PC-3 (cell line): ENCODE results near the gene C10orf62. TPM values are rescaled to one million over a fixed set of nuclear protein-coding genes. Genes with fewer than 3 reads are reported as not detected.

Experiments used
- ATAC-seq: fragments of 200-7000 bp; cut with Tn5 transposase; 2 replicates; pipeline ENCODE4 v1.9.1; 2020; ENCODE audit warnings: mild to moderate bottlenecking, moderate library complexity
- BruUV-seq: library from RNA; stranded (reverse); fragments of 400-500 nt; replicated peaks from 2 replicates; lab custom pipeline; 2021; lab: Mats Ljungman, UMichigan
- CTCF ChIA-PET: fragments of 300-600 bp; sonication (Branson Sonifier 250); formaldehyde crosslinking; loops from one replicate; lab custom pipeline; 2022; ENCODE audit warnings: antibody characterized with exemption; lab: Charles Lee
- POLR2A ChIA-PET: fragments of 300-600 bp; sonication (Branson Sonifier 250); formaldehyde crosslinking; loops from one replicate; lab custom pipeline; 2022; ENCODE audit warnings: antibody characterized with exemption; ENCODE audit not compliant: unreplicated experiment; lab: Charles Lee
- DNase-seq: peaks from one replicate; pipeline ENCODE4 v3.0.0-alpha.2; 2015
- H2AFZ ChIP-seq: fragments of 300-600 bp; sonication (generic); 2 replicates; pipeline ENCODE4 v1.6.0; 2016; ENCODE audit warnings: antibody characterized with exemption, low read length
- H3F3A ChIP-seq: fragments of 300-600 bp; sonication (generic); one replicate; pipeline ENCODE4 v1.6.0; 2017; ENCODE audit warnings: antibody characterized with exemption, low read length, control low read depth, mild to moderate bottlenecking; ENCODE audit not compliant: unreplicated experiment
- H3K27ac ChIP-seq: fragments of 300-600 bp; sonication (generic); 2 replicates; pipeline ENCODE4 v1.5.1; 2016; ENCODE audit warnings: mild to moderate bottlenecking, low read length
- H3K27me3 ChIP-seq: fragments of 300-600 bp; sonication (generic); 2 replicates; pipeline ENCODE4 v1.6.1; 2016; ENCODE audit warnings: low read length, mixed read lengths
- H3K36me3 ChIP-seq: fragments of 300-600 bp; sonication (generic); 2 replicates; pipeline ENCODE4 v1.6.1; 2016; ENCODE audit warnings: low read depth, mixed run types, low read length, mixed read lengths
- H3K4me1 ChIP-seq: fragments of 300-600 bp; sonication (generic); 2 replicates; pipeline ENCODE4 v1.5.1; 2016; ENCODE audit warnings: low read length; ENCODE audit not compliant: insufficient read depth
- H3K4me2 ChIP-seq: fragments of 300-600 bp; sonication (generic); 2 replicates; pipeline ENCODE4 v1.6.0; 2016; ENCODE audit warnings: low read length
- H3K4me3 ChIP-seq: fragments of 300-600 bp; sonication (generic); 2 replicates; pipeline ENCODE4 v1.5.1; 2016; ENCODE audit warnings: mild to moderate bottlenecking, low read length, mixed read lengths
- H3K79me2 ChIP-seq: fragments of 300-600 bp; sonication (generic); 2 replicates; pipeline ENCODE4 v1.6.1; 2017; ENCODE audit warnings: low read length, mixed read lengths
- H3K9ac ChIP-seq: fragments of 300-600 bp; sonication (generic); 2 replicates; pipeline ENCODE4 v1.6.0; 2016; ENCODE audit warnings: mild to moderate bottlenecking, low read length
- H3K9me2 ChIP-seq: fragments of 300-600 bp; sonication (generic); replicated peaks from 2 replicates; pipeline ENCODE4 v1.6.1; 2016; ENCODE audit warnings: mixed run types, low read length, mixed read lengths
- H3K9me3 ChIP-seq: fragments of 300-600 bp; sonication (generic); 2 replicates; pipeline ENCODE4 v1.6.1; 2016; ENCODE audit warnings: low read length, mixed read lengths
- H4K20me1 ChIP-seq: fragments of 300-600 bp; sonication (generic); 2 replicates; pipeline ENCODE4 v1.6.1; 2016; ENCODE audit warnings: low read length, mixed read lengths
- EZH2 ChIP-seq: fragments of 300-600 bp; sonication (generic); IDR thresholded peaks from one replicate; pipeline ENCODE4 v1.6.1; 2017; ENCODE audit warnings: antibody characterized with exemption, mild to moderate bottlenecking, low read length; ENCODE audit not compliant: unreplicated experiment
- EZH2phosphoT487 ChIP-seq: fragments of 300-600 bp; sonication (generic); IDR thresholded peaks from 2 replicates; pipeline ENCODE4 v1.6.1; 2018; ENCODE audit warnings: mild to moderate bottlenecking, antibody characterized with exemption, low read length, borderline replicate concordance
- intact Hi-C: fragments of 100-400 bp; cut with micrococcal nuclease; formaldehyde crosslinking; loops from 2 replicates; pipeline ENCODE4 v1.9.0; 2023
- total RNA-seq: library from RNA; depleted of rRNA; stranded (reverse); fragments of >200 nt; gene quantifications from 2 replicates; pipeline ENCODE4 v1.2.3, GENCODE V29; 2014
- TF ChIP-seq, protein P1 (sequence below): fragments of 300-600 bp; sonication (generic); conservative IDR thresholded peaks from 2 replicates; pipeline ENCODE4 v1.5.1; 2017; ENCODE audit warnings: antibody characterized with exemption, low read depth, mild to moderate bottlenecking, low read length

Gene C10orf62
- total RNA-seq, 1 experiment from 2014 or later, result not detected

DNA sequence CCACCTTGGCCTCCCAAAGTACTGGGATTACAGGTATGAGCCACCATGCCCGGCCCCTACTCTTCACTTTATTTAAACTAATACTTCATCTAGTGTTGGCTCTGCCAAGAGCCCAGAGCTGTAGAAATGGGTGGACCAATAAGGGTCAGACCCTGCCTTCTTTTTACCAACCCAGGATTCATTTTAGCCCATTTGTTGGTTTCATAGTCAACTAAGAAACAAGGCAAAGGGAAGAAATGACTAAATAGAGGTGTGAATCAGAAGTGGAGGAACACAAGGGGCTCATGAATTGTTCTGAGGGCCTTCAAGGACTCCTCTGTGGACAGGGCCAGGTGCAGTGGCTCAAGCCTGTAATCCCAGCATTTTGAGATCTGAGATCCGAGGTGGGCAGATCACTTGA is 15.8 kb upstream of the C10orf62 start:
- Histone ChIP-seq H3K4me1 (peaks cover 41% of the 10 kb centered on the region), H3K27ac (no peak overlapping the region), H3K4me3 (no peak overlapping the region), H3F3A (peaks cover 4% of the 10 kb centered on the region), H3K79me2 (no peaks in the 10 kb centered on the region), H3K9me3 (no peaks in the 10 kb centered on the region), H3K4me2 (no peak overlapping the region), H3K36me3 (no peaks in the 10 kb centered on the region), H3K9ac (no peak overlapping the region), H4K20me1 (no peaks in the 10 kb centered on the region), H3K27me3 (no peaks in the 10 kb centered on the region), H3K9me2 (no peaks in the 10 kb centered on the region), H2AFZ (no peak overlapping the region)
- intact Hi-C loops, result loop anchor here (1.0 kb wide), 1 partner anchor 39 kb away; no protein-coding TSS in a partner anchor
- ATAC-seq, result no peak
- DNase-seq, result no peak
- TF ChIP-seq EZH2phosphoT487, result no peak
- no peak for TF ChIP-seq EZH2
- TF ChIP-seq, protein P1, sequence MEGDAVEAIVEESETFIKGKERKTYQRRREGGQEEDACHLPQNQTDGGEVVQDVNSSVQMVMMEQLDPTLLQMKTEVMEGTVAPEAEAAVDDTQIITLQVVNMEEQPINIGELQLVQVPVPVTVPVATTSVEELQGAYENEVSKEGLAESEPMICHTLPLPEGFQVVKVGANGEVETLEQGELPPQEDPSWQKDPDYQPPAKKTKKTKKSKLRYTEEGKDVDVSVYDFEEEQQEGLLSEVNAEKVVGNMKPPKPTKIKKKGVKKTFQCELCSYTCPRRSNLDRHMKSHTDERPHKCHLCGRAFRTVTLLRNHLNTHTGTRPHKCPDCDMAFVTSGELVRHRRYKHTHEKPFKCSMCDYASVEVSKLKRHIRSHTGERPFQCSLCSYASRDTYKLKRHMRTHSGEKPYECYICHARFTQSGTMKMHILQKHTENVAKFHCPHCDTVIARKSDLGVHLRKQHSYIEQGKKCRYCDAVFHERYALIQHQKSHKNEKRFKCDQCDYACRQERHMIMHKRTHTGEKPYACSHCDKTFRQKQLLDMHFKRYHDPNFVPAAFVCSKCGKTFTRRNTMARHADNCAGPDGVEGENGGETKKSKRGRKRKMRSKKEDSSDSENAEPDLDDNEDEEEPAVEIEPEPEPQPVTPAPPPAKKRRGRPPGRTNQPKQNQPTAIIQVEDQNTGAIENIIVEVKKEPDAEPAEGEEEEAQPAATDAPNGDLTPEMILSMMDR, result no peak
- ChIA-PET POLR2A (no interaction called here), CTCF (no interaction called here)
- BruUV-seq, result no TSS peak

- Histone ChIP-seq H3F3A (peaks cover 4% of the 10 kb centered on the region), H3K36me3 (no peaks in the 10 kb centered on the region), H3K79me2 (no peaks in the 10 kb centered on the region), H3K27ac (peak overlapping the region; percentile 46), H3K9ac (no peak overlapping the region), H4K20me1 (no peaks in the 10 kb centered on the region), H3K27me3 (no peaks in the 10 kb centered on the region), H3K4me3 (no peak overlapping the region), H3K9me2 (no peaks in the 10 kb centered on the region), H3K9me3 (no peaks in the 10 kb centered on the region), H3K4me2 (peak overlapping the region; percentile 47; the same call in 1 of the 2 replicates), H2AFZ (no peak overlapping the region), H3K4me1 (peaks cover 41% of the 10 kb centered on the region)
- no TSS peak for BruUV-seq
- TF ChIP-seq, protein P1, result no peak
- TF ChIP-seq EZH2phosphoT487, result no peak
- no peak for TF ChIP-seq EZH2
- peak; percentile 80 for ATAC-seq
- ChIA-PET CTCF (no interaction called here), POLR2A (interaction anchor here (0.6 kb wide), 2 partner anchors 66 to 115 kb away, joined by 4 to 12 read pairs; partner anchors contain the start of gene PI4K2A)
- intact Hi-C loops, result loop anchor here (1.0 kb wide), 1 partner anchor 38 kb away; no protein-coding TSS in a partner anchor
- DNase-seq, result peak; percentile 95
Observed at GRCh38 chr10:97574374-97575126, 15.0 kb upstream of the C10orf62 start.
